Right lobe of liver (tissue), 4 donors: ENCODE measurements around the gene ISL2.

ENCODE experiments used
- CTCF ChIP-seq, 4 donors: fragments of 200-600 bp in 3 of 4; fragments of 450-650 bp in 1 of 4; IDR thresholded peaks; one replicate each; pipeline versions ENCODE4 v1.5.1 to v1.8.0; 2016 to 2022; ENCODE audit warnings: antibody characterized with exemption in 4 of 4, mild to moderate bottlenecking in 2 of 4
- POLR2A ChIP-seq: fragments of 450-650 bp; IDR thresholded peaks from one replicate; pipeline ENCODE4 v1.6.1; 2017; ENCODE audit warnings: antibody characterized with exemption, mild to moderate bottlenecking
- donor health status: DM: no; HTN: no; CAD: no.
- donor health status: DM: no; HTN: no; CAD: no.
- donor health status: DM: no; HTN: yes; CAD: no.

GRCh38 chr15:76296849-76297248, 39.7 kb upstream of the ISL2 start:
- TF ChIP-seq CTCF (IDR thresholded peaks at IDR 0.05) (no peak), POLR2A (no peak)
